ENCODE data around the gene SYT1.

The SYT1 gene

GRCh38 chr12:79381248-79382208 lies 517.0 kb downstream of the SYT1 start:
- no peak for DNase-seq (ENCODE audit: low read depth in 1 of 2, low spot score in 1 of 2)

GRCh38 chr12:79384551-79384950 lies 520.0 kb downstream of the SYT1 start:
- DNase-seq (ENCODE audit: low read depth in 1 of 2, low spot score in 1 of 2) = no peak

- no peak for DNase-seq (ENCODE audit: low read depth in 1 of 2, low spot score in 1 of 2)
These were observed 523.4 kb downstream of the SYT1 start for GRCh38 chr12:79388011-79388410.

GRCh38 chr12:79393842-79394241 lies 529.3 kb downstream of the SYT1 start:
- no peak for DNase-seq (ENCODE audit: low read depth in 1 of 2, low spot score in 1 of 2)

- DNase-seq (ENCODE audit: low read depth in 1 of 2, low spot score in 1 of 2) = no peak
These were observed 533.0 kb downstream of the SYT1 start for GRCh38 chr12:79397609-79398008.

GRCh38 chr12:79400481-79400880 lies 535.9 kb downstream of the SYT1 start:
- no peak for DNase-seq (ENCODE audit: low read depth in 1 of 2, low spot score in 1 of 2)

GRCh38 chr12:79402606-79403005 lies 538.0 kb downstream of the SYT1 start:
- no peak for DNase-seq (ENCODE audit: low read depth in 1 of 2, low spot score in 1 of 2)

GRCh38 chr12:79406993-79407392 lies 542.4 kb downstream of the SYT1 start:
- no peak for DNase-seq (ENCODE audit: low read depth in 1 of 2, low spot score in 1 of 2)

- no peak for DNase-seq (ENCODE audit: low read depth in 1 of 2, low spot score in 1 of 2)
These were observed 543.4 kb downstream of the SYT1 start for GRCh38 chr12:79407671-79408622.

GRCh38 chr12:79408689-79409088 lies 544.1 kb downstream of the SYT1 start:
- no peak for DNase-seq (ENCODE audit: low read depth in 1 of 2, low spot score in 1 of 2)

GRCh38 chr12:79409562-79409961 lies 545.0 kb downstream of the SYT1 start:
- DNase-seq (ENCODE audit: low read depth in 1 of 2, low spot score in 1 of 2) = no peak

- no peak for DNase-seq (ENCODE audit: low read depth in 1 of 2, low spot score in 1 of 2)
These were observed 547.2 kb downstream of the SYT1 start for GRCh38 chr12:79411791-79412190.

GRCh38 chr12:79413796-79414195 lies 549.2 kb downstream of the SYT1 start:
- DNase-seq (ENCODE audit: low read depth in 1 of 2, low spot score in 1 of 2) = no peak

- no peak for DNase-seq (ENCODE audit: low read depth in 1 of 2, low spot score in 1 of 2)
These were observed 549.7 kb downstream of the SYT1 start for GRCh38 chr12:79414252-79414651.

GRCh38 chr12:79415321-79415720 lies 550.7 kb downstream of the SYT1 start:
- DNase-seq (ENCODE audit: low read depth in 1 of 2, low spot score in 1 of 2) = no peak

GRCh38 chr12:79415746-79416435 lies 551.3 kb downstream of the SYT1 start:
- DNase-seq (ENCODE audit: low read depth in 1 of 2, low spot score in 1 of 2) = no peak

GRCh38 chr12:79420146-79420618 lies 555.6 kb downstream of the SYT1 start:
- DNase-seq (ENCODE audit: low read depth in 1 of 2, low spot score in 1 of 2) = no peak

GRCh38 chr12:79421236-79421740 lies 556.7 kb downstream of the SYT1 start:
- DNase-seq (ENCODE audit: low read depth in 1 of 2, low spot score in 1 of 2) = no peak

- no peak for DNase-seq (ENCODE audit: low read depth in 1 of 2, low spot score in 1 of 2)
These were observed 557.7 kb downstream of the SYT1 start for GRCh38 chr12:79422060-79422812.

GRCh38 chr12:79423560-79423959 lies 559.0 kb downstream of the SYT1 start:
- DNase-seq (ENCODE audit: low read depth in 1 of 2, low spot score in 1 of 2) = no peak
